B cell (primary cell): ENCODE results near the gene HS2ST1. TPM values are rescaled to one million over a fixed set of nuclear protein-coding genes. Genes with fewer than 3 reads are reported as not detected.

Experiments
- ATAC-seq: fragments of 200-7000 bp; cut with Tn5 transposase; one replicate; pipeline ENCODE4 v1.10.0; 2021; ENCODE audit warnings: low read depth, mild to moderate bottlenecking, moderate number of reproducible peaks, moderate library complexity
- CTCF ChIA-PET: fragments of 350-600 bp; sonication (Branson Sonifier 250); formaldehyde crosslinking; loops from one replicate; lab custom pipeline; 2021; ENCODE audit warnings: antibody characterized with exemption, inconsistent platforms; lab: Charles Lee
- POLR2A ChIA-PET: fragments of 350-600 bp; sonication (Branson Sonifier 250); formaldehyde crosslinking; loops from one replicate; lab custom pipeline; 2021; ENCODE audit warnings: antibody characterized with exemption; lab: Charles Lee
- DNase-seq: peaks from one replicate; pipeline ENCODE4 v3.0.0; 2013
- H2AFZ ChIP-seq: 2 replicates; pipeline ENCODE4 v1.6.1; 2012; ENCODE audit warnings: mild to moderate bottlenecking, low read depth, low read length; ENCODE audit not compliant: insufficient read depth, poor library complexity, severe bottlenecking
- H3K27ac ChIP-seq, 2 donors: 1 replicate in 1 of 2; 2 replicates in 1 of 2; pipeline ENCODE4 v1.5.1; 2012 to 2013; ENCODE audit warnings: low read length in 2 of 2, mild to moderate bottlenecking in 2 of 2, moderate library complexity in 1 of 2
- H3K27me3 ChIP-seq, 4 experiments: fragments of 200-600 bp in 1 of 4; sonication (generic) in 1 of 4; replicated peaks in 1 of 4; 1 replicate in 2 of 4; 2 replicates in 2 of 4; pipeline versions ENCODE4 v1.6.1 to v1.7.0; 2013 to 2016; ENCODE audit warnings: low read length in 3 of 4, mild to moderate bottlenecking in 2 of 4, mixed read lengths in 1 of 4, moderate library complexity in 1 of 4; ENCODE audit not compliant: insufficient read depth in 4 of 4, control insufficient read depth in 3 of 4; ENCODE audit errors: control extremely low read depth in 1 of 4
- H3K36me3 ChIP-seq, 2 experiments: replicated peaks in 1 of 2; 1 replicate in 1 of 2; 2 replicates in 1 of 2; pipeline versions ENCODE4 v1.6.1 to v1.7.1; 2013; ENCODE audit warnings: low read length in 1 of 2; ENCODE audit not compliant: insufficient read depth in 2 of 2, control insufficient read depth in 1 of 2; ENCODE audit errors: control extremely low read depth in 1 of 2, extremely low read depth in 1 of 2
- H3K4me1 ChIP-seq, 2 donors: fragments of 200-600 bp in 1 of 2; sonication (generic) in 1 of 2; 1 replicate in 1 of 2; 2 replicates in 1 of 2; pipeline versions ENCODE4 v1.5.1 to v1.6.1; 2013 to 2017; ENCODE audit warnings: low read length in 2 of 2; ENCODE audit not compliant: control insufficient read depth in 2 of 2, insufficient read depth in 2 of 2
- H3K4me2 ChIP-seq: replicated peaks from 2 replicates; pipeline ENCODE3; 2012; ENCODE audit warnings: mild to moderate bottlenecking, low read depth, low read length; ENCODE audit not compliant: poor library complexity, severe bottlenecking
- H3K4me3 ChIP-seq, 5 experiments: fragments of 200-600 bp in 1 of 5; sonication (generic) in 1 of 5; 1 replicate in 3 of 5; 2 replicates in 2 of 5; pipeline versions ENCODE4 v1.5.1 to v1.7.0; 2011 to 2016; ENCODE audit warnings: low read length in 4 of 5, mild to moderate bottlenecking in 4 of 5, low read depth in 2 of 5, control low read depth in 1 of 5, moderate library complexity in 1 of 5; ENCODE audit not compliant: insufficient read depth in 1 of 5; ENCODE audit errors: control extremely low read depth in 1 of 5, extremely low read depth in 1 of 5
- H3K79me2 ChIP-seq: fragments of 200-600 bp; sonication (generic); one replicate; pipeline ENCODE4 v1.6.0; 2016; ENCODE audit warnings: low read length; ENCODE audit not compliant: control insufficient read depth, insufficient read depth
- H3K9ac ChIP-seq: fragments of 200-600 bp; sonication (generic); 2 replicates; pipeline ENCODE4 v1.6.1; 2017; ENCODE audit warnings: mild to moderate bottlenecking, low read length, moderate library complexity
- H3K9me3 ChIP-seq, 3 donors: one replicate each; pipeline versions ENCODE4 v1.6.1 to v1.7.1; 2013; ENCODE audit warnings: low read length in 2 of 3; ENCODE audit not compliant: control insufficient read depth in 2 of 3, insufficient read depth in 1 of 3; ENCODE audit errors: control extremely low read depth in 1 of 3
- H4K20me1 ChIP-seq: 2 replicates; pipeline ENCODE4 v1.6.0; 2012; ENCODE audit warnings: mild to moderate bottlenecking, low read length; ENCODE audit not compliant: insufficient read depth, control insufficient read depth, poor library complexity, severe bottlenecking
- H3K27ac Mint-ChIP-seq: one replicate; pipeline ENCODE4 v1.8.0; 2021; ENCODE audit warnings: mixed read lengths
- H3K27me3 Mint-ChIP-seq: one replicate; pipeline ENCODE4 v1.8.0; 2021; ENCODE audit warnings: mixed read lengths
- H3K4me1 Mint-ChIP-seq: one replicate; pipeline ENCODE4 v1.8.0; 2021; ENCODE audit warnings: mixed read lengths
- H3K4me3 Mint-ChIP-seq: one replicate; pipeline ENCODE4 v1.8.0; 2021; ENCODE audit warnings: mixed read lengths
- H3K9me3 Mint-ChIP-seq: one replicate; pipeline ENCODE4 v1.8.0; 2022; ENCODE audit warnings: mixed read lengths; ENCODE audit not compliant: insufficient read depth
- CTCF ChIP-seq: fragments of 200-600 bp; IDR thresholded peaks from one replicate; pipeline ENCODE4 v1.8.0; 2022; ENCODE audit warnings: antibody characterized with exemption, mild to moderate bottlenecking
- EZH2 ChIP-seq: IDR thresholded peaks from 2 replicates; pipeline ENCODE4 v1.6.1; 2012; ENCODE audit warnings: borderline replicate concordance, low read depth, mild to moderate bottlenecking, moderate library complexity, low read length; ENCODE audit not compliant: insufficient read depth, poor library complexity, severe bottlenecking
- WGBS: methylation state at CpG from one replicate; pipeline ENCODE4 v1.1.5; 2013; ENCODE audit warnings: missing lambda C conversion rate; ENCODE audit not compliant: insufficient coverage; 5-methylcytosine and 5-hydroxymethylcytosine counted together
- intact Hi-C: fragments of 100-400 bp; cut with micrococcal nuclease; formaldehyde crosslinking; loops from one replicate; pipeline ENCODE4 v1.10.0; 2022
- polyA plus RNA-seq: library from polyadenylated mRNA; depleted of rRNA; stranded (reverse); fragments of >200 nt; gene quantifications from 2 replicates; pipeline ENCODE4 v1.2.3, GENCODE V29; 2012
- total RNA-seq, 2 donors: library from RNA; stranded (reverse); fragments of 120-200 nt in 1 of 2; gene quantifications; 1 replicate in 1 of 2; 2 replicates in 1 of 2; pipeline versions ENCODE4 v1.2.3 to v1.2.4, GENCODE V29; 2013 to 2022

HS2ST1 gene
- total and polyA plus RNA-seq, 2 donors (not counting 1 experiment from before 2014, with no cell fraction given) = 3.0 to 16.9 TPM

DNA sequence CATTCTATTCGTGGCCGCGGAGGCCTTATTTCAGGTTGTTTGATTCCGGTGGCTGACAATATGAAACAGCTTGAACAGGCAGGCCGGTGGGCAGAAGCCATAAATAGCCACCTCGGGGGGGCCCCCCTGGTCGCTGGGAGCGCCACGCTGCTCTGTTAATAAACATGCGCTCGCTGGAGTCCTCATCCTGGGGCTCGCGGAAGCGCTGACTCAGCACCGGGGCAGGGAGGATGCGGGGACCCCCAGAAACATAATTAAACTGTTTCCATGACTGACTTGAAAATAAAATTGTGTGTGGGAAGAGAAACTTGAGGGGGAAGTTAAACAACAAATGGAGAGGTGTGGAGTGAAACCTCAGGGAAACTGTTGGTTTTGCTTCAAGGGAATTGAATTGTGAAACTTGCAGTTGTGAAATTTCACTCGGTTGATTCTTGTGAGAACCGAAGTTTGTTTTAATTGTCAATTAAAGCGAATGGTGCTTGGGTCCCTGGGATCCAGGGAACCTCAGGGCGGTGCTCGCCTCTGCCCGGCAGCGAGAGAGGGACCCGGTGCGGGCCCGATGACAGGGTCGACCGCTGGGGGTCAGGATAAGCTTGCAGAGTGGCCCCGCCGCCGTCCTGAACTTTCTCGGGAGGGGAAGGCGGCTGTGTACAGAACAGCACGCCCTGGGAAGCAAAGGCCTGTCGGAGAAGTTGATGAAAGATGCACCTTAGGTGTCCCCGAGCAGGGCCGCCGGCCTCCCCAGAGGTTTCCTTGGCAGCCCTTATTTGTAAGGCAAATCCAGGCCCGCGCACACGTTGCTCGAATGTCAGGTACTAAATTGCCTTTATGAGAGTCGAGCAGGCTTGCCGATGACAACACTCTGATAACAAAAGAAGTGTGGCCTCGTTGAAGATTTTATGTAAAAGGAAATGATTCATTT is 237.3 kb downstream of the HS2ST1 start:
- intact Hi-C loops = no loop called here
- Histone ChIP-seq H3K79me2 (no peaks in the 10 kb centered on the region), H4K20me1 (no peaks in the 10 kb centered on the region), H3K9me3 (peaks cover 0 to 2% (median 0%) of the 10 kb centered on the region in 3 donors), H3K4me1 (peaks cover 15 to 16% of the 10 kb centered on the region in 2 donors), H2AFZ (peak overlapping the region; percentile 64), H3K4me2 (peak overlapping the region; percentile 82), H3K4me3 (peak overlapping the region; percentile 25 to 62 (median 53)), H3K27me3 (peaks cover 0 to 35% (median 18%) of the 10 kb centered on the region in 4 experiments), H3K36me3 (no peaks in the 10 kb centered on the region), H3K27ac (no peak overlapping the region), H3K9ac (peak overlapping the region; percentile 63)
- Mint-ChIP-seq H3K4me3 (peak overlapping the region; percentile 85), H3K27ac (no peak overlapping the region), H3K27me3 (peaks cover 47% of the 10 kb centered on the region), H3K4me1 (peaks cover 14% of the 10 kb centered on the region), H3K9me3 (no peaks in the 10 kb centered on the region)
- peak; percentile 49 for DNase-seq
- WGBS = 2% methylated on average over 42 of the region's 45 CpGs
- peak; percentile 66 for ATAC-seq
- ChIA-PET POLR2A (no interaction called here), CTCF (interaction anchor here (1.4 kb wide), 1 partner anchor 1029 kb away, joined by 4 read pairs; no protein-coding TSS in a partner anchor)
- no peak for TF ChIP-seq EZH2
- peak; percentile 28 for TF ChIP-seq CTCF

GRCh38 chr1:87154384-87154783 is 239.9 kb downstream of the HS2ST1 start:
- H3K4me3 Mint-ChIP-seq = no peak overlapping the region
- POLR2A ChIA-PET = no interaction called here
- H3K27me3 ChIP-seq = peaks cover 0 to 23% (median 14%) of the 10 kb centered on the region in 4 experiments
- peaks cover 0 to 2% (median 0%) of the 10 kb centered on the region in 3 donors for H3K9me3 ChIP-seq
- H3K79me2 ChIP-seq = no peaks in the 10 kb centered on the region
- H3K4me1 Mint-ChIP-seq = peaks cover 14% of the 10 kb centered on the region
- CTCF ChIA-PET = no interaction called here
- H3K27ac ChIP-seq = no peak overlapping the region
- no peak for ATAC-seq
- no peak for DNase-seq
- no peak overlapping the region for H3K9ac ChIP-seq
- H3K9me3 Mint-ChIP-seq = no peaks in the 10 kb centered on the region
- H3K27me3 Mint-ChIP-seq = peaks cover 36% of the 10 kb centered on the region
- H3K4me1 ChIP-seq = peaks cover 15 to 16% of the 10 kb centered on the region in 2 donors
- TF ChIP-seq CTCF (no peak), EZH2 (no peak)
- no peaks in the 10 kb centered on the region for H4K20me1 ChIP-seq
- H3K27ac Mint-ChIP-seq = no peak overlapping the region
- H3K4me3 ChIP-seq = no peak overlapping the region
- H3K4me2 ChIP-seq = no peak overlapping the region
- H3K36me3 ChIP-seq = no peaks in the 10 kb centered on the region
- H2AFZ ChIP-seq = no peak overlapping the region
- 87% methylated on average over 9 of the region's 9 CpGs for WGBS
- intact Hi-C loops = no loop called here
